ENCODE data around the gene SH3RF3. TPM values are rescaled to one million over a fixed set of nuclear protein-coding genes. Genes with fewer than 3 reads are reported as not detected.
A peak's percentile ranks its signal among the peaks of the same experiment; 100 is the strongest.

Gene SH3RF3
- total and polyA plus RNA-seq, 5 donors = 5.7 to 8.8 (median 8.1) TPM

GRCh38 chr2:109410039-109410815 lies 281.2 kb downstream of the SH3RF3 start:
- H3K4me1 ChIP-seq (ENCODE audit: control insufficient read depth, insufficient read depth, low read length) = peaks cover 2% of the 10 kb centered on the region
- WGBS = 78% methylated on average over 22 of the region's 22 CpGs
- no peak overlapping the region for H3K27ac ChIP-seq (ENCODE audit: low read length)
- intact Hi-C loops (cut with DNase I) = no loop called here
- no peaks in the 10 kb centered on the region for H3K9me3 ChIP-seq (ENCODE audit: control insufficient read depth, low read length)
- DNase-seq = peak; percentile 42 to 67 (median 51)
- no peak overlapping the region for H3K4me3 ChIP-seq (ENCODE audit: low read length)
- no peaks in the 10 kb centered on the region for H3K27me3 ChIP-seq (ENCODE audit: control insufficient read depth, insufficient read depth)
- peak; percentile 27 to 57 for ATAC-seq

GRCh38 chr2:109411640-109412325 lies 282.8 kb downstream of the SH3RF3 start:
- Histone ChIP-seq H3K4me3 (ENCODE audit: low read length) (no peak overlapping the region), H3K4me1 (ENCODE audit: control insufficient read depth, insufficient read depth, low read length) (peaks cover 2% of the 10 kb centered on the region), H3K27me3 (ENCODE audit: control insufficient read depth, insufficient read depth) (no peaks in the 10 kb centered on the region), H3K27ac (ENCODE audit: low read length) (no peak overlapping the region), H3K9me3 (ENCODE audit: control insufficient read depth, low read length) (no peaks in the 10 kb centered on the region)
- intact Hi-C loops (cut with DNase I) = no loop called here
- DNase-seq (peak in 2 of 3 donors; percentile 51 to 54), ATAC-seq (no peak)
- 86% methylated on average over 19 of the region's 19 CpGs for WGBS

- intact Hi-C loops (cut with DNase I) = no loop called here
- Histone ChIP-seq H3K27ac (ENCODE audit: low read length) (no peak overlapping the region), H3K9me3 (ENCODE audit: control insufficient read depth, low read length) (no peaks in the 10 kb centered on the region), H3K4me3 (ENCODE audit: low read length) (no peak overlapping the region), H3K4me1 (ENCODE audit: control insufficient read depth, insufficient read depth, low read length) (no peaks in the 10 kb centered on the region), H3K27me3 (ENCODE audit: control insufficient read depth, insufficient read depth) (no peaks in the 10 kb centered on the region)
- 86% methylated on average over 7 of the region's 7 CpGs for WGBS
- ATAC-seq (no peak), DNase-seq (peak in 1 of 3 donors; percentile 23)
Observed at GRCh38 chr2:109415581-109416013, 286.6 kb downstream of the SH3RF3 start.

- Histone ChIP-seq H3K4me3 (ENCODE audit: low read length) (no peak overlapping the region), H3K4me1 (ENCODE audit: control insufficient read depth, insufficient read depth, low read length) (no peaks in the 10 kb centered on the region), H3K27ac (ENCODE audit: low read length) (no peak overlapping the region), H3K9me3 (ENCODE audit: control insufficient read depth, low read length) (no peaks in the 10 kb centered on the region), H3K27me3 (ENCODE audit: control insufficient read depth, insufficient read depth) (no peaks in the 10 kb centered on the region)
- intact Hi-C loops (cut with DNase I) = no loop called here
- no peak for ATAC-seq
- DNase-seq = peak in 1 of 3 donors; percentile 26
- WGBS = 85% methylated on average over 10 of the region's 10 CpGs
Observed at GRCh38 chr2:109417701-109418335, 288.8 kb downstream of the SH3RF3 start.

GRCh38 chr2:109418716-109419115 lies 289.7 kb downstream of the SH3RF3 start:
- peak in 1 of 3 donors; percentile 25 for DNase-seq
- no peaks in the 10 kb centered on the region for H3K9me3 ChIP-seq (ENCODE audit: control insufficient read depth, low read length)
- no peaks in the 10 kb centered on the region for H3K27me3 ChIP-seq (ENCODE audit: control insufficient read depth, insufficient read depth)
- intact Hi-C loops (cut with DNase I) = no loop called here
- H3K4me3 ChIP-seq (ENCODE audit: low read length) = no peak overlapping the region
- no peak for ATAC-seq
- no peaks in the 10 kb centered on the region for H3K4me1 ChIP-seq (ENCODE audit: control insufficient read depth, insufficient read depth, low read length)
- no peak overlapping the region for H3K27ac ChIP-seq (ENCODE audit: low read length)
- WGBS = 91% methylated on average over 7 of the region's 7 CpGs

GRCh38 chr2:109419171-109419756 lies 290.3 kb downstream of the SH3RF3 start:
- no peak overlapping the region for H3K27ac ChIP-seq (ENCODE audit: low read length)
- no peaks in the 10 kb centered on the region for H3K9me3 ChIP-seq (ENCODE audit: control insufficient read depth, low read length)
- DNase-seq = peak in 1 of 3 donors; percentile 28
- H3K4me1 ChIP-seq (ENCODE audit: control insufficient read depth, insufficient read depth, low read length) = no peaks in the 10 kb centered on the region
- WGBS = 87% methylated on average over 15 of the region's 15 CpGs
- H3K27me3 ChIP-seq (ENCODE audit: control insufficient read depth, insufficient read depth) = no peaks in the 10 kb centered on the region
- no peak overlapping the region for H3K4me3 ChIP-seq (ENCODE audit: low read length)
- intact Hi-C loops (cut with DNase I) = no loop called here
- no peak for ATAC-seq

GRCh38 chr2:109419960-109420370 lies 291.0 kb downstream of the SH3RF3 start:
- no peak for ATAC-seq

GRCh38 chr2:109421101-109421500 lies 292.1 kb downstream of the SH3RF3 start:
- DNase-seq (peak in 1 of 3 donors; percentile 14), ATAC-seq (no peak)
- H3K4me1 ChIP-seq (ENCODE audit: control insufficient read depth, insufficient read depth, low read length) = no peaks in the 10 kb centered on the region
- WGBS = 94% methylated on average over 3 of the region's 3 CpGs
- no peaks in the 10 kb centered on the region for H3K27me3 ChIP-seq (ENCODE audit: control insufficient read depth, insufficient read depth)
- no peak overlapping the region for H3K27ac ChIP-seq (ENCODE audit: low read length)
- no peaks in the 10 kb centered on the region for H3K9me3 ChIP-seq (ENCODE audit: control insufficient read depth, low read length)
- intact Hi-C loops (cut with DNase I) = loop anchor here in 1 of 4 donors (10.0 kb wide), 1 partner anchor 84 kb away; no protein-coding TSS in a partner anchor
- no peak overlapping the region for H3K4me3 ChIP-seq (ENCODE audit: low read length)

More at GRCh38 chr2:109419960-109420370, 291.0 kb downstream of the SH3RF3 start:
- WGBS = 89% methylated on average over 5 of the region's 5 CpGs
- H3K9me3 ChIP-seq (ENCODE audit: control insufficient read depth, low read length) = no peaks in the 10 kb centered on the region
- H3K4me1 ChIP-seq (ENCODE audit: control insufficient read depth, insufficient read depth, low read length) = no peaks in the 10 kb centered on the region
- H3K27me3 ChIP-seq (ENCODE audit: control insufficient read depth, insufficient read depth) = no peaks in the 10 kb centered on the region
- H3K27ac ChIP-seq (ENCODE audit: low read length) = no peak overlapping the region
- DNase-seq = peak in 1 of 3 donors; percentile 11
- no peak overlapping the region for H3K4me3 ChIP-seq (ENCODE audit: low read length)
- intact Hi-C loops (cut with DNase I) = loop anchor here in 1 of 4 donors (10.0 kb wide), 1 partner anchor 85 kb away; no protein-coding TSS in a partner anchor

- H3K9me3 ChIP-seq (ENCODE audit: control insufficient read depth, low read length) = no peaks in the 10 kb centered on the region
- no peak for DNase-seq
- no peak overlapping the region for H3K4me3 ChIP-seq (ENCODE audit: low read length)
- WGBS = 99% methylated on average over 3 of the region's 3 CpGs
- H3K4me1 ChIP-seq (ENCODE audit: control insufficient read depth, insufficient read depth, low read length) = no peaks in the 10 kb centered on the region
- intact Hi-C loops (cut with DNase I) = loop anchor here in 1 of 4 donors (10.0 kb wide), 1 partner anchor 83 kb away; no protein-coding TSS in a partner anchor
- H3K27ac ChIP-seq (ENCODE audit: low read length) = no peak overlapping the region
- no peaks in the 10 kb centered on the region for H3K27me3 ChIP-seq (ENCODE audit: control insufficient read depth, insufficient read depth)
- ATAC-seq = no peak
Observed at GRCh38 chr2:109421642-109422041, 292.6 kb downstream of the SH3RF3 start.

- ATAC-seq = no peak
Observed at GRCh38 chr2:109422071-109422757, 293.2 kb downstream of the SH3RF3 start.

More at GRCh38 chr2:109422071-109422757, 293.2 kb downstream of the SH3RF3 start:
- intact Hi-C loops (cut with DNase I) = loop anchor here in 1 of 4 donors (10.0 kb wide), 1 partner anchor 83 kb away; no protein-coding TSS in a partner anchor
- no peaks in the 10 kb centered on the region for H3K4me1 ChIP-seq (ENCODE audit: control insufficient read depth, insufficient read depth, low read length)
- no peak overlapping the region for H3K4me3 ChIP-seq (ENCODE audit: low read length)
- no peak for DNase-seq
- no peaks in the 10 kb centered on the region for H3K27me3 ChIP-seq (ENCODE audit: control insufficient read depth, insufficient read depth)
- no peaks in the 10 kb centered on the region for H3K9me3 ChIP-seq (ENCODE audit: control insufficient read depth, low read length)
- H3K27ac ChIP-seq (ENCODE audit: low read length) = no peak overlapping the region
- 86% methylated on average over 10 of the region's 10 CpGs for WGBS
